A549 treated with DMSO at 1 μM for 4 hours (cell line): ENCODE results near the gene OOSP1. TPM values are rescaled to one million over a fixed set of nuclear protein-coding genes. Genes with fewer than 3 reads are reported as not detected.

Experiments used
- total RNA-seq: library from RNA; stranded (reverse); fragments of 200-300 nt; extraction: Qiagen RNA extraction; gene quantifications from 5 replicates; pipeline ENCODE4 v1.2.3, GENCODE V29; 2022; ENCODE audit warnings: low read depth

Gene OOSP1, protein sequence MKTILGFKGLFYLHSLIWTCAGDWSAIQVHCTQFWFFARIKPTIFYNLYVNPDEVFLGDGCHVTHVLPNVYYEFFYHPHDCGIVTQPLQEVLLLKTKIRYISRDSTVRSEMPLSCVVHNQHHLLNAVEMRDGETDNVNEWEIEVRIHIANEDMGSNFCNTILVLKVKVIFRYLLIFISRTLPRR
- total RNA-seq = not detected in 5 replicates

GRCh38 chr11:59938132-59938531 is at the start of gene OOSP1:
Gene OOSP1, plus strand, starts transcription at chr11:59938432. Its CDS starts 23 bp downstream, at chr11:59938455.

DNA sequence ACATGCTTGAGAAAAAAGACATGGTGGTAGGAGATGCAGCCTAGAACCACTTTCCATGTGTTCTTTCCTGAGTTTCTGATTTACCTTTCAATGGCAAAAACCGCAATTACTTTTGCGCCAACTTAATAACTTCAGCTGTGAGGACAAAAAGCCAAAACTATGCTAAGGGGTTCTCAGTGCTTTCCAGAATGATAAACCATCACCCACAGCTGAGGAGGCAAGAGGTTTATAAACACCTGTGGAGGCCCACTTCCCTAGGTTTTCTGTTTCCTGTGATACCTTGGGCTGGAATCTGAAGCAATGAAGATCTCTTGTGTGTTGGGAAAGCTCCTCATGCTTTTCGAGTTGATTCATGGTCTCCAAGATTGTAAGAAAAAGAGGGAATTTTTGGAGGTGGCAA is 25.5 kb downstream of the OOSP1 start, which contains the start of gene OOSP4A:
Gene OOSP4A, plus strand, starts transcription at position 301 of the 400 bp plus-strand sequence. Its CDS starts 0 bp downstream, at position 301.

Other genes with a start within 250 kb of the OOSP1 start
- not detected in 5 replicates for gene OR10V1, start 224.6 kb upstream of the OOSP1 start, total RNA-seq
- 21.0 to 33.6 TPM (median 28.0 TPM) in 5 replicates for gene STX3, start 183.1 kb upstream of the OOSP1 start, total RNA-seq
- 56.5 to 65.0 TPM (median 61.7 TPM) in 5 replicates for gene MRPL16, start 127.7 kb upstream of the OOSP1 start, total RNA-seq
- gene CBLIF, start 92.9 kb upstream of the OOSP1 start, total RNA-seq = not detected in 5 replicates
- 0.09 to 0.45 TPM (median 0.23 TPM) in 5 replicates for gene TCN1, start 71.9 kb upstream of the OOSP1 start, total RNA-seq
- not detected in 5 replicates for gene OOSP3, start 59.6 kb upstream of the OOSP1 start, total RNA-seq
- not detected in 5 replicates for gene OOSP4A, start 25.6 kb downstream of the OOSP1 start, total RNA-seq
- gene OOSP4B, start 78.7 kb downstream of the OOSP1 start, total RNA-seq = not detected in 5 replicates
- gene OOSP2, start 102.0 kb downstream of the OOSP1 start, total RNA-seq = not detected in 5 replicates
- gene MS4A3, start 118.2 kb downstream of the OOSP1 start, total RNA-seq = not detected in 5 replicates
- not detected in 5 replicates for gene MS4A2, start 150.2 kb downstream of the OOSP1 start, total RNA-seq
- not detected in 5 replicates for gene MS4A6A, start 244.7 kb downstream of the OOSP1 start, total RNA-seq